Neural cell (in vitro differentiated cells): ENCODE results near the gene LRRC27. TPM values are rescaled to one million over a fixed set of nuclear protein-coding genes. Genes with fewer than 3 reads are reported as not detected.

Experiments
- H2AFZ ChIP-seq: fragments of 200-600, 300-800 bp; sonication (generic), shearing (Covaris generic); 2 replicates; pipeline ENCODE4 v1.6.0; 2014; ENCODE audit warnings: low read depth, mild to moderate bottlenecking, antibody characterized with exemption, low read length, moderate library complexity
- H3F3A ChIP-seq: fragments of 200-600 bp; shearing (Covaris generic); 2 replicates; pipeline ENCODE4 v1.6.1; 2016; ENCODE audit warnings: mild to moderate bottlenecking, moderate library complexity, mixed read lengths, antibody characterized with exemption, low read length; ENCODE audit not compliant: insufficient read depth, poor library complexity, severe bottlenecking
- H3K27ac ChIP-seq: fragments of 200-600, 300-800 bp; sonication (generic), shearing (Covaris generic); 2 replicates; pipeline ENCODE4 v1.5.1; 2014; ENCODE audit warnings: mild to moderate bottlenecking, low read length, moderate library complexity
- H3K27me3 ChIP-seq: fragments of 300-800, 200-600 bp; sonication (generic), shearing (Covaris generic); 2 replicates; pipeline ENCODE4 v1.6.0; 2014; ENCODE audit warnings: mild to moderate bottlenecking, low read depth, low read length, moderate library complexity; ENCODE audit not compliant: insufficient read depth
- H3K36me3 ChIP-seq: fragments of 300-800, 200-600 bp; sonication (generic), shearing (Covaris generic); 2 replicates; pipeline ENCODE4 v1.5.1; 2014; ENCODE audit warnings: mild to moderate bottlenecking, antibody characterized with exemption, low read length, moderate library complexity; ENCODE audit not compliant: insufficient read depth
- H3K4me2 ChIP-seq: fragments of 300-800, 200-600 bp; sonication (generic), shearing (Covaris generic); 2 replicates; pipeline ENCODE4 v1.6.0; 2014; ENCODE audit warnings: mild to moderate bottlenecking, low read length
- H3K4me3 ChIP-seq: fragments of 300-800, 200-600 bp; sonication (generic), shearing (Covaris generic); 2 replicates; pipeline ENCODE4 v1.5.1; 2014; ENCODE audit warnings: mild to moderate bottlenecking, low read length, moderate library complexity
- H3K79me2 ChIP-seq: fragments of 200-600 bp; shearing (Covaris generic); replicated peaks from 2 replicates; pipeline ENCODE4 v1.6.0; 2014; ENCODE audit warnings: mild to moderate bottlenecking, low read length, moderate library complexity; ENCODE audit not compliant: insufficient read depth
- H3K9ac ChIP-seq: fragments of 300-800, 200-600 bp; sonication (generic), shearing (Covaris generic); 2 replicates; pipeline ENCODE4 v1.6.1; 2016; ENCODE audit warnings: mild to moderate bottlenecking, low read length, mixed read lengths
- H3K9me2 ChIP-seq: fragments of 200-600 bp; shearing (Covaris generic); 2 replicates; pipeline ENCODE4 v1.6.1; 2016; ENCODE audit warnings: mild to moderate bottlenecking, low read length, mixed read lengths; ENCODE audit not compliant: insufficient read depth
- H3K9me3 ChIP-seq: fragments of 200-600, 300-800 bp; sonication (generic), shearing (Covaris generic); 2 replicates; pipeline ENCODE4 v1.6.1; 2016; ENCODE audit warnings: mild to moderate bottlenecking, mixed run types, low read length, moderate library complexity, mixed read lengths
- H4K20me1 ChIP-seq: fragments of 200-600 bp; shearing (Covaris generic); 2 replicates; pipeline ENCODE4 v1.6.1; 2016; ENCODE audit warnings: mild to moderate bottlenecking, mixed run types; ENCODE audit not compliant: insufficient read depth
- EP300 ChIP-seq: fragments of 450-650 bp; conservative IDR thresholded peaks from 2 replicates; pipeline ENCODE4 v1.6.1; 2014; ENCODE audit warnings: antibody characterized with exemption, mild to moderate bottlenecking, moderate library complexity; ENCODE audit not compliant: poor library complexity, severe bottlenecking
- EZH2 ChIP-seq: fragments of 200-600, 300-800 bp; shearing (Covaris generic), sonication (generic); IDR thresholded peaks from 2 replicates; pipeline ENCODE4 v1.6.1; 2014; ENCODE audit warnings: antibody characterized with exemption, low read length, borderline replicate concordance, mild to moderate bottlenecking; ENCODE audit not compliant: insufficient read depth, poor library complexity, severe bottlenecking
- MXI1 ChIP-seq: fragments of 450-650 bp; conservative IDR thresholded peaks from 2 replicates; pipeline ENCODE4 v1.6.1; 2014; ENCODE audit warnings: antibody characterized with exemption, mild to moderate bottlenecking; ENCODE audit not compliant: poor library complexity, severe bottlenecking
- POLR2AphosphoS5 ChIP-seq: IDR thresholded peaks from 2 replicates; pipeline ENCODE4 v1.6.1; 2012
- RAD21 ChIP-seq: fragments of 450-650 bp; conservative IDR thresholded peaks from 2 replicates; pipeline ENCODE4 v1.6.1; 2014; ENCODE audit warnings: antibody characterized with exemption, mild to moderate bottlenecking, moderate library complexity
- SMC3 ChIP-seq: fragments of 450-650 bp; conservative IDR thresholded peaks from 2 replicates; pipeline ENCODE4 v1.6.1; 2014; ENCODE audit warnings: antibody characterized with exemption, mild to moderate bottlenecking, moderate library complexity; ENCODE audit not compliant: poor library complexity
- TAF1 ChIP-seq: IDR thresholded peaks from 2 replicates; pipeline ENCODE4 v1.6.1; 2012; ENCODE audit warnings: low read depth
- polyA plus RNA-seq: library from polyadenylated mRNA; depleted of rRNA; stranded (reverse); fragments of >200 nt; gene quantifications from 2 replicates; pipeline ENCODE4 v1.2.3, GENCODE V29; 2014
- TF ChIP-seq, protein P1 (sequence below): IDR thresholded peaks from 2 replicates; pipeline ENCODE4 v1.6.1; 2012; ENCODE audit warnings: borderline replicate concordance
- TF ChIP-seq, protein P2 (sequence below): fragments of 450-650 bp; IDR thresholded peaks from 2 replicates; pipeline ENCODE4 v1.5.1; 2014; ENCODE audit warnings: antibody characterized with exemption, mild to moderate bottlenecking, moderate library complexity; ENCODE audit not compliant: poor library complexity, severe bottlenecking

Gene LRRC27
- polyA plus RNA-seq, 1 donor from 2014 or later = 26.7 TPM

DNA sequence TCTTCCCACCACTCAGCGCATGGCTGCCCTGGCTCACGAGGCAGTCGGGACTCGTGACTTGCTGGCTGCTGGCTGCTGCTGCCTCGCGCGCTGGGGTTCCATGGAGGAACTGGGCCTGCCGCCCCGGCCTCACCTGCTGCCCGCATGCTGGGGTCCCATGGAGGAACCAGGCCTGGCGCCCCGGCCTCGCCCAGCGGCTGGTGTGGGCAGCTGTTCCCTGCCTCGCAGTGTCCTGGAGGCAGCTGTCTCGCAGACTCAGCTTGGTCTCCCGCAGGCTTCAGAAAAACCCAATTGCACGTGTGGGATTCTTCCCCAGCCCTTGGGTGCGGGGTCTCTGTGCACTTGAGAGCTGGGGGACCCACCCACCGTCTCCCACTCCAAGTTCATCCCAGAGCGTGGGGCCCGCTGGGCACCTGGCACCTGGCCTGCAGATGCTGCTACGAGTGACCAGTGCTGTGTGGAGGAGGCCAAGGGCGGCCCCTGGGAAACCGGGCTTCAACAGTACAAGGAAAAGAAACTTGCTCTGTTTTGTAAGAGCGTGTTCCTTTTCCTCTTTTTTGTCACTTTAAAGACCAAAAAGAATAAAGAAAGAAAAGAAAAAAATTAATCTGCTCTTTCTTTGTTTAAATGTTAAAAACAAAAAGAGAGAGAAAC lies 85.4 kb downstream of the LRRC27 start:
- Histone ChIP-seq H3F3A (no peaks in the 10 kb centered on the region), H3K27ac (no peak overlapping the region), H3K9me2 (no peaks in the 10 kb centered on the region), H3K79me2 (no peaks in the 10 kb centered on the region), H3K9me3 (no peaks in the 10 kb centered on the region), H3K36me3 (no peaks in the 10 kb centered on the region), H3K4me3 (no peak overlapping the region), H4K20me1 (no peaks in the 10 kb centered on the region), H3K27me3 (no peaks in the 10 kb centered on the region), H3K9ac (no peak overlapping the region), H3K4me2 (no peak overlapping the region), H2AFZ (no peak overlapping the region)
- TF ChIP-seq EP300 = no peak
- TF ChIP-seq SMC3 = no peak
- TF ChIP-seq POLR2AphosphoS5 = no peak
- TF ChIP-seq MXI1 = no peak
- no peak for TF ChIP-seq TAF1
- TF ChIP-seq RAD21 = no peak
- TF ChIP-seq, protein P1, sequence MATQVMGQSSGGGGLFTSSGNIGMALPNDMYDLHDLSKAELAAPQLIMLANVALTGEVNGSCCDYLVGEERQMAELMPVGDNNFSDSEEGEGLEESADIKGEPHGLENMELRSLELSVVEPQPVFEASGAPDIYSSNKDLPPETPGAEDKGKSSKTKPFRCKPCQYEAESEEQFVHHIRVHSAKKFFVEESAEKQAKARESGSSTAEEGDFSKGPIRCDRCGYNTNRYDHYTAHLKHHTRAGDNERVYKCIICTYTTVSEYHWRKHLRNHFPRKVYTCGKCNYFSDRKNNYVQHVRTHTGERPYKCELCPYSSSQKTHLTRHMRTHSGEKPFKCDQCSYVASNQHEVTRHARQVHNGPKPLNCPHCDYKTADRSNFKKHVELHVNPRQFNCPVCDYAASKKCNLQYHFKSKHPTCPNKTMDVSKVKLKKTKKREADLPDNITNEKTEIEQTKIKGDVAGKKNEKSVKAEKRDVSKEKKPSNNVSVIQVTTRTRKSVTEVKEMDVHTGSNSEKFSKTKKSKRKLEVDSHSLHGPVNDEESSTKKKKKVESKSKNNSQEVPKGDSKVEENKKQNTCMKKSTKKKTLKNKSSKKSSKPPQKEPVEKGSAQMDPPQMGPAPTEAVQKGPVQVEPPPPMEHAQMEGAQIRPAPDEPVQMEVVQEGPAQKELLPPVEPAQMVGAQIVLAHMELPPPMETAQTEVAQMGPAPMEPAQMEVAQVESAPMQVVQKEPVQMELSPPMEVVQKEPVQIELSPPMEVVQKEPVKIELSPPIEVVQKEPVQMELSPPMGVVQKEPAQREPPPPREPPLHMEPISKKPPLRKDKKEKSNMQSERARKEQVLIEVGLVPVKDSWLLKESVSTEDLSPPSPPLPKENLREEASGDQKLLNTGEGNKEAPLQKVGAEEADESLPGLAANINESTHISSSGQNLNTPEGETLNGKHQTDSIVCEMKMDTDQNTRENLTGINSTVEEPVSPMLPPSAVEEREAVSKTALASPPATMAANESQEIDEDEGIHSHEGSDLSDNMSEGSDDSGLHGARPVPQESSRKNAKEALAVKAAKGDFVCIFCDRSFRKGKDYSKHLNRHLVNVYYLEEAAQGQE = no peak
- no peak for TF ChIP-seq EZH2
- TF ChIP-seq, protein P2, sequence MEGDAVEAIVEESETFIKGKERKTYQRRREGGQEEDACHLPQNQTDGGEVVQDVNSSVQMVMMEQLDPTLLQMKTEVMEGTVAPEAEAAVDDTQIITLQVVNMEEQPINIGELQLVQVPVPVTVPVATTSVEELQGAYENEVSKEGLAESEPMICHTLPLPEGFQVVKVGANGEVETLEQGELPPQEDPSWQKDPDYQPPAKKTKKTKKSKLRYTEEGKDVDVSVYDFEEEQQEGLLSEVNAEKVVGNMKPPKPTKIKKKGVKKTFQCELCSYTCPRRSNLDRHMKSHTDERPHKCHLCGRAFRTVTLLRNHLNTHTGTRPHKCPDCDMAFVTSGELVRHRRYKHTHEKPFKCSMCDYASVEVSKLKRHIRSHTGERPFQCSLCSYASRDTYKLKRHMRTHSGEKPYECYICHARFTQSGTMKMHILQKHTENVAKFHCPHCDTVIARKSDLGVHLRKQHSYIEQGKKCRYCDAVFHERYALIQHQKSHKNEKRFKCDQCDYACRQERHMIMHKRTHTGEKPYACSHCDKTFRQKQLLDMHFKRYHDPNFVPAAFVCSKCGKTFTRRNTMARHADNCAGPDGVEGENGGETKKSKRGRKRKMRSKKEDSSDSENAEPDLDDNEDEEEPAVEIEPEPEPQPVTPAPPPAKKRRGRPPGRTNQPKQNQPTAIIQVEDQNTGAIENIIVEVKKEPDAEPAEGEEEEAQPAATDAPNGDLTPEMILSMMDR = no peak

DNA sequence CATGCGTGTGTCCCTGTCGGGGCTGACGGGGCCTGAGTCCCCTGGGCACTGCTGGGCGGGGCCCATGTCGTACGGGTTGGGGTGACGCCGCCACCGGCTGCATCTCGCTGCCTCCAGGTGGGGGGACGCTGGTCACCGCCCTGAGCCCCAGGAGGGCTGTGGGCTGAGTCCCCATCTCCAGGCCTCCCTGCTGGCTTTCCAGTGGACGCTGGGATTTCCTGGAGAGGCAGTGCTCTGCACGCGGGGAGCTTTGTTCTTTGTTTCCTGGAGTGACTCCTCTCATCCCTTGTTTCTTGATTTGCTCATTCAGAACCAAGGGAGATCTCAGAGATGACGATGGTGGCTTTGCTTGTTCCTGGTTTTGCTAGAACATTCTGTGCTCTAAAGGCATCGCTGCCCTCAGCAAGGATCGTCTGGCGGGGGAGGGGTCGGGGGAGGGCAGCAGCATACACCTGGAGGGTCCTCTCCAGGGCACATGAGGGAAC lies 86.0 kb downstream of the LRRC27 start:
- Histone ChIP-seq H3K9ac (no peak overlapping the region), H3K27me3 (no peaks in the 10 kb centered on the region), H3K9me3 (no peaks in the 10 kb centered on the region), H3F3A (no peaks in the 10 kb centered on the region), H3K9me2 (no peaks in the 10 kb centered on the region), H3K27ac (no peak overlapping the region), H2AFZ (no peak overlapping the region), H3K79me2 (no peaks in the 10 kb centered on the region), H4K20me1 (no peaks in the 10 kb centered on the region), H3K4me3 (no peak overlapping the region), H3K4me2 (no peak overlapping the region), H3K36me3 (no peaks in the 10 kb centered on the region)
- no peak for TF ChIP-seq POLR2AphosphoS5
- TF ChIP-seq TAF1 = no peak
- no peak for TF ChIP-seq EP300
- TF ChIP-seq SMC3 = no peak
- TF ChIP-seq, protein P1 = no peak
- no peak for TF ChIP-seq EZH2
- TF ChIP-seq MXI1 = no peak
- TF ChIP-seq, protein P2 = no peak
- TF ChIP-seq RAD21 = no peak
